ENCODE data around the gene ETV3.
"Not testable (repeated sequence)": the region's sequence is repeated elsewhere in the genome, so short reads cannot be mapped to it uniquely, and the experiment has no call there.

The ETV3 gene

DNA sequence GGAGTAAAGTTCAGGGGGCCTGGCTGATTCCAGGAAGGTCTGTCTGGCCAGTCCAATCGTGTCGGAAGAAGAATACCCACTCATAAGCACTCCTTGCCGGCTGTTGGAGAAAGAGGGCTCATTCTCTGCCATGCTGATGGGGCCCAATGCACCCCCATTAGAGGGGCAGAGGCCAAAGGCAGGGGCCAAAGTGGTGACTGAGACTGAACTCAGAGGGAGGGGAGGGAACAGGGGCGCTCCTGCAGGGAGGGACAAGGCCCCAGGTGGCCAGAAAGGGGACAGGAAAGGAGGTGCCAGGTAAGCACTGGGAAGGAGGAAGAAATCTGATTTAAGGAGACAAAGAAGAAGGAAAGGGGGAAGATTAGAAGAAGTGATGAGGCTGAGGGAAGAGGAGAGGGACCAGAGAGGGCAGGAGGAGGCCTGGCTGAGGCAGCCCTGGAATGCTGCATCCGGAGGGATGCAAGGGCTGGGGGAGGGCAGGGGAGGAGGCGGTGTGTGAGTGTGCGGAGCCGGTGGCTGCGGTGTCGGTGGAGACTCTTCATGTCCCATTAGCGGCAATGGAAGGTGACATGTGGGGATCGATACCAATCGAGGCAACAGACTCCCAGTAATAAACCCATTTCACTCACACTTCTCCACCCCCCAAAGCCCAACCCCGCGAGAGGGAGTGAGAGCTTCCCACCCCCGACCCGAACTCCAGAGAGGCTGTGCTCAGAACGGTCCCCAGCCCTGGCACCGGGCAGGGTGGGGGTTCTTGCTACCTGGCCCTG, 26.6 kb downstream of the ETV3 start:
- DNase-seq, result no peak

DNA sequence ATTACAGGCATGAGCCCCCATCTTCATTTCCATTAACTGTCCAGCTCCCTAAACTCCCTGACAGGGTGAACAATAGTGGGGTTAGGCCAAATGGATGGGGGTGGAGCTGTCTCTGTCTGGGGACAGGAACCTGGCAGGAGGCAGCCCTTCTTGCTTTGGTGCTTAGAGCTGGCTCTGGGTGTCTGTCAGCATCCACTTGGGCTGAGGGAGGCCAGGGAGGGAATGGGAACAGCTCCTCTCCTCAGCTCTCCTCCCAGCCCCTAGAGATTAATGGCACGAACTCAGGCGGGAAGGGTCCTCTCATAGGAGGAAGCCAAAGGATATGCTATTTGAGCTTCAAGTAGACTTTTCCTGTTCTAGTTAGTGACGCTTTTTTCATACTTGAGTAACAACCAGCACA, 27.5 kb downstream of the ETV3 start:
- DNase-seq, result no peak

DNA sequence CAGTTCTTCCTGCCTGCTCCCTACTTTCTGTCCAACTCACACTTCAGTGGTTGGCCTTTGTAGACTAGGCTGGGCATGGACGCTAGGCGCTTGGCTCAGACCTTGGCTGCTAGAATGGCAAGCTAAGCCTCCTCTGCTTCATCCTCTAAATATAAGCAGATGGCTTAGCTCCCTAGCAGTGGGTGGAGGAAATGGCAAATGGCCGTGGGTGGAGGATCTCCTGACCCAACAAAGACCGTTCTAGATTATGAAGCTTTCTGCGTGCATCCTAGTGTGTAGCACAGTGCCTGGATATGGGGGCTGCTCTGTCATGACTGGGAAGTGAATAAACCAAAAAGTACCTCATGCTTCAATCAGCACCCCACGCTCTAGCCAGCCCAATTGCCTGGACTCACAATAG, 28.2 kb downstream of the ETV3 start:
- no peak for DNase-seq

DNA sequence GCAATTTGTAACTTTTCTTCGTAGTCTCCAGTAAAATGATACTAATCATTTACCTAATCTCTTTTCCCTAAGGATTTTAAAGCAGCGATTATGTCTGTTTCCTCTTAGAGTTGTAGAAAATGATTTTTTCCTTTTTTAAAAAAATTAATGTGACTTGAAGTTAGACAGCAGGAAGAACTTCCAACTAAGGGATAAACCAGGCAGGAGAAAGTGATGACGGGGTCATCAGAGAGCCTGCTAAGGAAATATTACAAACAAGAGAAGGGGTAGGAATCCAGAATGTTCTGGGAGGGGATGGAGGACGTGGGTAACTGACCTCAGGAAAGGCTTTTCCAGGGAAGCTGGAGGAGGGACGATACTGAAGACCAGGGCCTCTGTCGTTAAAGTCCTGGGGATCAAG, 29.7 kb downstream of the ETV3 start:
- no peak for DNase-seq

DNA sequence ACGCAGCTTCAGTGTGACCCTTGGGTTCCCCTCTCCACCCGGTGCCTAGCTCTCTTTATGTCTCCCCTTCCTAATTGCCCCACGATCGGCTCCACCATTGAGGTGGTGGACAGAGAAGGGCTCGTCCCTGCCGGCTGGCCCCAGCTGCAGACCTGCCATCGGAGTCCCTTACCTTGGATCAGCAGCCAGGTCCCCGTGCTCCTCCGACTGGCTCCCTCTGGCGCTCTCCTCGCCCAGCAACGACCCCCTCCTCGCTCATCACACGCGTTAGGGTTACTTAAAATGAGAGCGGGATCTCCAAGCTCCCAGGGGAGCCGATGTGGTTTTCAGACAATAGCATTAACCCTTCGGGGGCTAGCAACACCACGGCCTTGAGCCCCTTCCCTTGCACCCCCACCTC, 30.5 kb downstream of the ETV3 start:
- DNase-seq, result no peak

DNA sequence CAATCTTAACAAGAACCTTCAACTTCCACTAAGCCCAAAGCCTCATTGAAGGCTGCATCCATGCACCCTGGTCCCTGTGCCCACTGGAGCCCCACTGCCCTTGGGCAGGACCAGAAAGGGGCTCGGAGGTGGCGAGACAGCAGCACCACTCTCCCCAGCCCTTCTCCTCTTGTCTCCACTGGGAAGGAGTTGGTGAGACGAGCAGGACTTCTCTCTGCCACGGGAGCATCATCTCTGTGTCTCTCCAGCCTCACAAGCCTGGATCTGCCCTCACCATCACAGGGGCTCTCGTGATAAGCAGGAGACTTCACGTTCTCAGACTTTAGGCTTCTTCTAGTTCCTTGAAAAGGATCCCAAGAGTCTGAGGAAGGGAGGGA, 31.4 kb downstream of the ETV3 start:
- DNase-seq, result no peak

DNA sequence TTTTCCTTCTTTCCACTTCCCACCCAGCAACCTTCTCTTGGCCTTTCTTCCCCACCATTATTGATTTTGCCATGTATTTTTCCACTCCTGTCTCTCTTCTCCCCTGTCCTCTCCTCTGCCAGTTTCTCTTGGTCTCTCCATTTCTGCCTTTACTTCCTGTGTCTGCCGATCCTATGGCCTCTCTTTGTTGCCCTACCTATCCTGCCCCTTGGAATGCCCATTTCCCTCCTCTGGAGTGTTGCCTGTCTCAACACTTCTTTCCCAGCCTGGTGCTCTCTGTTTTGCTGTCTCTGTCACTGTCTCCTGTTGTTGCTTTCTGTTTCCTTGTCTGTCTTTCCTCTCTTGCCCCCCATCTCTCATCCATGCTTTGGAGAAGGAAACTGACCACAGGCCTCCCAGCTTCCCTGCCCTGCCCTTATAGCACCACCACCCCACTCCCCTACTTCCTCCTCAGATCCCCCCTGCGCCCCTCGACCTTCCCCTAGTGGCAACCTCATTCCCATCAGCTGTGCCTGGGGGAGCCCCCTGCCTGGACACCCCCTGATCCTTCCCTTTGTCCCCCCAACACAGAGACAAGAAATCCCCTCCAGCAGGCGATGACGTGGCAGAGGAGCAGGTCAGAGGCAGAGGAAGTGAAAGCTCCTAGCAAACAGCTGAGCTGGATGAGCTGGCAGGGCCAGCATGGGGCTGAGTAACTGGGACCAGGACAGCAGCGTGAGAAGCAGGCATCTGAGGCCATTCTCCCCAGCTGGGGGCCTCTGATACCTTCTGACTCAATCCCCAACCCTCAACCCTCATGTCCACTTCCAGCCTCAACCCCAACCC, 32.0 kb downstream of the ETV3 start:
- DNase-seq, result peak; percentile 50

DNA sequence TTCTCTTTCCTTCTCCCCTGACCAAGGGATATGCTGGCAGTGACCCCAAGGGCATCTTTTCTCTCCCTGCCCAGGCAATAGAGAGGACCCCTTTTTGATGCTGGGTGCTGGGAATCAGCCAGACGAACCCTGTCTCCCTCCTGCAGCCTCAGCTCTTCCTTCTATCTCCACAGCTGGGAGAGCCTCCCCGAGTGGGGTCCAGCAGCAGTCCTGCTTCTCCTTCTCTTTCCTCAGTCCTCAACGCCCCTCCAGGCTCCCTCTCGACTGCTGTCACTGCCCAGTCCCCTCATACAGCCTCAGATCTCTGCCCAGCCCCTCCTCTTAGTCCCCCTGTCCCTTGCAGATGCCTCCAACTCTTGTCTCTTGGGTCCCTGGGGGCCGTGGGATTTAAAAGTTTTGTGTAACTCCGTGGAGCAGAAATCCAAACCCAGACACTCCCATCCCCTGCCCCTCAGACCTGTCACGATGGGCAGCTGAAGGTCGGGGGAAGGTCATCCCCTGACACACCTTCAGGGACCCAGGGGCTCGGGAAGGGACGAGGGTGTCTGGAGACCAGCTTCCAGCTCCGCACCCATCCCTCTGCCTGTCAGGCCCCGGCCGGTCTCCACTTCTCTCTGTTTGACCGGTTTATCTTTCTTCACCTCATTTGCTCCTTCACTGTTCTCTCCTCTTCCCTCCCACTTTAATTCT, 32.8 kb downstream of the ETV3 start:
- DNase-seq, result no peak

DNA sequence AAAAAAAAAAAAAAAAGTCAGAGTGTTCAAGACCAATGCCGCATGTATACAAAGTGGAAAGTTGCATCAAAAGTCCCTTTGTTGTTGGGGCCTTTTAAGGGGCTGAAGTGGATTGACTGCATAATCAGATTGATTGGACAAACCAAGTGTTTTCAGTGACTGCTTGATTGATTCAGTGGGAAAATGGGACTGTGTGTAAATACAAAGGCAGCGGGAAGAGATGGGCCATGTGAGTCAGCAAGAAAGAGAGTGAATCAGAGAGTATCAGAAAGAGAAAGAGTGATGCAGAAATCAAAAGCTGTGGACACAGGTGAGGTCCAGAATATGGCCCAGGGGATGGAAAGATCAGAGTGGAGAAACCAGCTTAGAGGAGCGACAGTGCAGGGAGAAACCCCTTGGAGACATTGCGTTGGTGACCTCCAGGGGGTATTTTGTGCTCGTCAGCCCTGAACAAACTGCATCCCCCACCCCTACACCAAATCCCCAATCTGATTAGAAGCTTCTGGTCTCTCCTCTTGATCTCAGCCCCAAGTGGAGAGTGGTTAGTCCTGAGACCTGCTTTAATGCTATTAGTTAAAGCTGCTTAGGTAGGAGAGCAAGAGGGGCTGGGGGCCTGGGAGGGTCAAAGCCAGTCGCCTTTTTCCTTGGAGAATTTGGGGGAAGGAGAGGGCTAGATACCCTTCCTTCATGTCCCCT, 33.4 kb downstream of the ETV3 start:
- DNase-seq, result no peak

DNA sequence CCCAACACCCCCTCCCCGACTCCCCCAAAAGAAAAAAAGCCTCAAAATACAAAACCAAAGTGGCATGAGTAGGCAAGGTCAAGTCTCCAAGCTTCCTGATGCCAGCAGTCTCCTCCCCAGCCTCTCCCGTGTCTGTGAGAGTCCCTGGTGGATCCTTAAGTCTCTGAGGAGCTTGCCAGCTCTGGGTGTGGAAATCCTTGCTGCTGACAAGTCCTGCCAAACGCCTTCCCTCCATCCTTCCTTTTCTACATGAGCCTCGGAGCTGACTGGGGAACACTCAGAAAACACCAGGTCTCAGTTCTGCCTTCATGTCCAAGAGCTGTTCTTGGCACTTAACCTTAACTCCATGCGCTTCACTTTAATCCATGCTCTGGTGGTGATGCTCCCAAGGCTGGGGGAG, 34.9 kb downstream of the ETV3 start:
- no peak for DNase-seq

DNA sequence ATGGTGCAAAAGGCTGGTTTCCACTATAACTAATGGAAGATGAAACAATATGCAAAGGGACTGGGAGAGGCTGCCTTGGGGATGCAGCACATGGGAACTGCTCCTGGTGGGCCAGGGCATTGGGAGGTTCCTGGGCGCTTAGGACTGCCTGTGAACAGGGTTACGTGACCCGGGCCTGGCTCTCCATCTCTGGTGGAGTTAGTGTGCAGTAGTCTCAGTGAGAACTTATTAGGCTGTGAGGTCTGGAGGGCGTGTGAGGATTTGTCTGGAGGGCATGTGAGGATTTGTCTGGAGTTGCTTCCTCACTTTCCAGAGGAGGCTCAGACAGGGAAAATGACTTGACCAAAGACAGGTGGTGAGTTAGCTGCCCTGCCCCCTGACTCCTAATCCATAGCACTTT, 37.0 kb downstream of the ETV3 start:
- DNase-seq, result no peak

DNA sequence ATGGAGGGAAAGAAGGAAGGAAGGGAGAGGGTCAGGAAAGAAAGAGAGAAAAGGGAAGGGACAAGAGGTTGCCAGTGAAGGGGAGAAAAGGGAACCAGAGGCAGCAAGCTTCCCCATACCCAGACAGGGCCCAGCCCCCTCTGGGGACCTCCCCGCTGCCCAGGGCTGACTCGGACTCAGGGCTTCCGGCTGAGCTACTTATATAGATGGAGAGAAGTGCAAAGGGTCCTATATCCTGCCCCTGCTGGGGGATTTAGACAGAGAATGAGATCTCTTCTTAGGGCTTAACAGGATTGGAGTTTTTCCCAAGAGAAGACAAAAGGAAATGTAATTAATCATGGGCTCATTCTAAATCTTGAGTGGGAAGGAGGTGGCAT, 38.6 kb downstream of the ETV3 start, which contains the start of gene ETV3L:
Gene ETV3L (minus strand): TSS at position 176 of the 377 bp plus-strand sequence. CDS start 285 bp downstream, outside the sequence.
- DNase-seq, result no peak

DNA sequence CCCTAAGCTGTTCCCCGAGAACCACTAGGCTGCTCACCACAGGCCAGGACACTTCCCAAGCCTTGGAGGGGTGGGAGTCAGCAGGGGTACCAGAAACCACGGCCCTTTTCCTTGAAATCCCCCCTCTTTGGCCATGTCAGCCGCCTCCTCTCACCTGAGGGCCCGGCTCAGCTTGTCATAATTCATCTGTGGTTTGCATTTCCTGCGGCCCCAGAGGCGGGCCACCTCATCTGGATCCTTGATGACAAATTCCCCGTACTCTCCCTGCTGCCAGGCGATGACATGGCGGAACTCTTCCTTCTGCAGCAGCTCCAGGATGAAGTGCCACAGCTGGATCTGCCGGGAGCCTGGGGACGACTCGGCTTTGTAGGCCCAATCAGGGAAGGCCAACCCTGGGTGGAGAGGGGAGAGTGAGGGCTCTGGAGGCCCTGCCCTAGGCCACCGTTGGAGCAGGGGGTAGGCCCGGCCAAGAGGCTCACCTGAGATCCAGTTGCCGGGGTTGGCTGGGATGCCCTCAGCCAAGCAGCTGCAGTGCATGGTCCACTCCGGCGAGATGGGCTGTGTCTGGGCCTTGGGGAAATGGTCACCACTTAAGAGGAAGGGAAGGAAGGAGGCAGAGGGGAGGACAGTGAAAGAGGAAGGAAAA, 39.1 kb downstream of the ETV3 start:
- not testable (repeated sequence) for DNase-seq

DNA sequence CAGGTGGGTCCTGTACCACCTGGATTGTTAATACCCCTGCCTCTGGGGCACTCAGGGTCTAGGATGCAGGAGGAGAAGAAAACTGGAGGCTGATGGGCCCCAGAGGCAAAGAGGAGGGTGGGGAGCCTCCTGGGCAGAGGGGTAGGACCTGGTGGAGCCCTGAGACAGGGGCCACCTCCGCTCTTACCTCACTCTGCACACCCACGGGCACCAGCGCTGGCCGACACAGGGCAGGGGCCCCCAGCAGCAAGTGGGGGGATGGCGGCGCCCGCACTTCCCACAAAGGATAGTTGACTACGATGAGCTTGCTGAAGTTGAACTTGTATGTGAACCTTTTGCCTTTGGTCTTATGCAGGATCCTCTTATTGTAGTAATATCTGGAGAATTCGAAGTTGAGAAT, 39.7 kb downstream of the ETV3 start:
- no peak for DNase-seq

DNA sequence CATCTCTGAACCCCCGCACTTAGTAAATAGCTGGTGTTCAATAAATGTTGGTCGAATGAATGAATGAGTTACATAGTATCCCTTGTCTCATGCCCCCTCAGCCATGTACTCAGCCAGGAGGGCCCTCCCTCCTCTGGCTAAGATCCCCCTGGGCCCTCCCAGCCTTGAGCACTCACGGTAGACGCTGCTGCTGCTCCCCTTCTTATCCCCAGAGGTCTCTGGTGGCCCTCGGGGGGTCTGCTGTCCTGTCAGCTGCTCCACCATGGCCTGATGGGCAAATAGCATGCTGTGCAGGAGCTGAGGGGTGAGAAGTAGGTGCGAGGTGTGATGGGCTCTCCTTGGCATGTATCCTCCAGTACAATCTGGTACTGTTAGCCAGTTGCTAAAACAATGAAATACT, 40.5 kb downstream of the ETV3 start:
- no peak for DNase-seq

DNA sequence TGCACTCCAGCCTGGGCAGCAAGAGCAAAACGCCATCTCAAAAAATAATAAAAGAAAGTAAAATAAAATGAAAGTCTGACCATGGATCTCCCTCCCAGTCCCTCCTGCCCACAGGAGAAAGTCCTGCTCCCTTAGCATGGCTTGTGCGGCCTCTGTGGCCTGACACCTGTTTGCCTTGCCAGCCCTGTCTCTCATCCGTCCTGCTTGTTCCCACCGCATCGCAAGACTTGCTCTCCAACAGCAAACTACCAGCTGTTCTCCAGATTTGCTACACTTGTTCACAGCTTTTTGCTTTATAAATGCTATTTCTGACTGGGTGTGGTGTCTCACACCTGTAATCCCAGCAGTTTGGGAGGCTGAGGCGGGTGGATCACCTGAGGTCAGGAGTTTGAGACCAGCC, 41.3 kb downstream of the ETV3 start:
- no peak for DNase-seq

DNA sequence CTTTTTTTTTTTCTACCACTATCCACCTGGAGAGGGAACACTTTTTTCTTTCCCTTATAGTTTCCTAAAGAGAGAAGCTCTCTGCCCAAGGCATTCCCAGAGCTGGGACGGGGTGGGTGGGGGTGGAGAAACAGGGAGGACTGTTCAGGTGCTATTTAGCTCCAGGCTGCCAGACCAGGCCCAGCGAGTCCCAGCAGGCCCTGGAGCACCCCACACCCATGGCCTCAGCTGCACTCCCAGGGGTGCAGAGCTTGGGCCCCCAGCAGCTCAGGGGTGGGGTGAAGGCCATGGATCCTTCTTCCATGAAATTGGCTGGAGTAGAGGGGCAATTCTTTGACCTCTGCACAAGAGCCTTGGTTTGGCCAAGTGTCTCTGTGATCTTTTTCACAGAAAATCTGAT, 42.6 kb downstream of the ETV3 start:
- DNase-seq, result no peak

DNA sequence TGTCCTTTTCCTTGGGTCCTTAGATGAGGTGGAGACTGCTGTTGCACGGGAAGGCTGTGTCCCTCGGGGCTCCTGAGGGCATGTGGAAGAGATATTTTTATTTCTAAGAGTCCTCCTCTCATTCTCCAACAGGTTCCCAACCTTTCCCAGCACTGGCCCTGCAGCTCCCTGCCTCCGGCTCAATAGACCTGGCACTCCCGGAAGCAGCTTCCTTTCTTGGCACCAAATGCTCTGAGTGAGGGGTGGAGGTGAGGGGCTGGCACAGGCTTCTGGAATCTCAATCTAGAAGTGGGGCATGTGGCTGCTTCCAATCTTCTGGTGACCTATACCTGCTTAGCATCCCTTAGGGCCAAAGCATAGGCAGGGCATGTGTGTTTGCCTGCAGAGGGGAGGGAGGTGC, 43.1 kb downstream of the ETV3 start:
- DNase-seq, result no peak

DNA sequence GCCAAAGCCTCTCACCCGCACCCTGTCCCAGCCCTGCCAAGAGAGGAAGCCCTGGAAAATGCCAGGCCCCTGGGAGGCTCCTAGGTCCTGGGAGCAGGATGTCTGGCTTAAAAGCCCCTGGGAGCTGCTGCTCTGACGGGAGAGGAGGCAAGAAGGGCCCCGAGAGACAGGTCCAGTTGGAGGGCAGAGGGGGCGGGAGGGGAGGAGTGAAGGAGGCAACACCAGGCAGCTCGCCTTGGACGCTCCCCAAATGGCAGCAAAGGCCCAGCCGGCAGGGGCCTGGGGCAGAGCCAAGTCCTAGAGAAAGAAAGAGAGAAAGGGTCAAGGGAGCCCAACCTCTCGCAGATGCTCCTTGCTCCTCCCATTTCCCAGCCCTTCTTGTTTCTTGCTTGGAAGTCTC, 45.4 kb downstream of the ETV3 start:
- no peak for DNase-seq

DNA sequence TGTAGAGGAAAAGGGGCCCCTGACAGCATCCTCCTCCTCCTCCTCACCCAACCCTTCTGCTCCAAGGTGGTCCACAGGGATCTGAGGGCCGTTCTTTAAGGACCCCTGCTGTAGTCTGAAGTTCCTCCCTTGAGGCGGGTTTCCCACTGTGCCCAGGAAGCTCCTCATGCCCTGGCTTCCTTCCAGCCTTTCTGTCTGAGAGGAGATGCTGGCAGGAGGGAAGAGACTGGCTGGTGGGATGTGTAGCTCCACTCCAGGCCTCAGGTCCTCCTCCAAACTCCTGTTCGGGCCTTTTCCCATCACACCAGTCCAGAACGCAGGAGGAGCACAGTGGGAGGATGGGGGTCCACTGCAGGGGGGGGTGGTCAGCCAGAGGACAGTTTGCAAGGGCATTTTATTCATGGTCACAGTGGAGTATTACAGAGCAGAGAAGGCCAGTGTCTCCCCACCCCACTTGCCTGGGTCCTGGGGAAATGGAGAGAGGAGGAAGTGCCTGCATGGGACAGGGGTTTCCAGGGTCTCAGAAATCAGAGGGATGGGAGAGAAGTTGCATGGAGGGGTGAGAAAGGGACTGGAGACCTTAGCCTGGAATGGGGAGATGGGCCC, 46.4 kb downstream of the ETV3 start:
- DNase-seq, result no peak

DNA sequence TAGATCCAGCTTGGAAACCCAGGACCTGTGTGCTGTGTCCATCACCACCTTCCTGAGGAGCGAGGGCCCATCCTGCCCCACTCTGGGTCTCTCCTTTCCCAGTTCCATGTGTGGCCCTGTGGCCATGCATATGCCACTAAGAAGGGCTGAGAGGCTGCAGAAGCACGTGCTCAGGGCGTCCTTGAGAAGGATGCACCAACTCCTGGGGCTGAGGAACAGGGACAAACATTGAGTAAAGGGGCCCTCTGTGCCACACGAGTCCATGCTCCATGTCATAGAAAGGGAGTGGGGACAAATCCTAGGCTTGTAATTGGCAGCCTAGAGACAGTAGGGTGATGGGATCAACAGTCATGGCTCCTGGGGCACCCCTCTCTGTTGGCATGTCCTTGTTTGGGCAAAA, 47.0 kb downstream of the ETV3 start:
- no peak for DNase-seq

DNA sequence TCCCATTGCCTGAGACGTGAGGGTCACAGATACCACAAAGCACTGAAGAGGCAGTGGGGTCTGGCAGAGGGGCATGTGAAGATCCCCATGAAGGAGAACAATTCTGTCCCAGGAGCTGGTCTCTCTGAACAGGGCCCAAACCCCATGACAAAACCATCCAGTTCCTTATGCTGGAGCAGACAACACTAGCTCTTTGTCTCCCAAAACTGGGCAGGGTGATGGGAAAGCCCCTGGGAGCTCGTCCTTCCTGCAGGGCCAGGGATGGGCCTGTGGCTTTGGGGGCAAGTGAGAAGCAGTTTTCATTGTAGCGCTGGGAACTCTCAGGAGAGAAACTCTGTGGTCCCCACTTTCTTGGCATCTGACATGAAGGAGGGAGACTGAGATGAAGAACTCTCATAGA, 47.4 kb downstream of the ETV3 start:
- no peak for DNase-seq
